ENCODE results near the gene CALML3. TPM values are rescaled to one million over a fixed set of nuclear protein-coding genes. Genes with fewer than 3 reads are reported as not detected.

CALML3 gene
- total and polyA plus RNA-seq, 2 of the 13 experiments (the other 11 are each of a cell fraction or from before 2014, with no cell fraction given), result not detected

DNA sequence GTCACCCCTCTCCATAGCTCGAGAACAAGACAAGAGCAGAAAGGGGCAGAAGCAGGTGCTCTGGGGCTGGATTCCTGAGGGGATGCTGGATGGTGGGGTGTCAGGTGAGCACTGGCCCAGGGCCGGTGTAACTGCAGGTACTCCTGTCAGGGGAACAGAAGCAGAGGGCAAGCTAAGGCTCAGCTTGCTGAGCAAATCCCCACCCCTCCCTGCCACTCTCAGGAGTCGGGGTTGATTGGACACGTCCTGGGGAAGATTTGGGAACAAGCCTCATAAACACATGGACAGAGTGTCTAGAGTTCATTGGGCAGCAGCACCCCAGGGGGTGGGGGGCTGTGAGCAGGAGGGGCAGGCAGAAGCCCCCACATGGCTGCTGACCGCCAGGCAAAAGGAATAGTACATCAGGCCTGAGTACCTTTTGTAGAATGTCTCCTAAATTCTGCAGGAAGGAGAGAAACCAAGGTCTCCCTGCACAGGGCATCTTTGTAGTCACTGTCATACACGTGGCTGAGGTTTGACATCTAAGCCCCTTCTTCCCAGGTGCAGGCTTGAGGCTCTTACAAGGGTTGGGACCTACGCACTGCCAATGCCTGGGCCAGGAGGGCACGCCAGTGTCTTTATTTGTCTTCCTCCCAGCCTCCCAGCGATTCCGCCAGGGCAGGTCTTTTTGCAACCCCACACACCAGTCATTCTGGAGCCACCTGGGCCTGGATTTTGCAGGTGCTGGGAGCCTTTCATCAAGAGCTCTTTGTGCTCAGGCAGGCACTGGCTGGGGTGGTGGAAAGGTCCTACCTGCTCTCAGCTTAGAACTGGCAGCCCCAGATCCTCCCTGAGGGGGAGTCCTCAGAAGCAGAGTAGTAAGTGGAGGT, 2.8 kb downstream of the CALML3 start:
- in situ Hi-C loops (cut with HindIII; ENCODE audit: extremely low pct_ligation_motif_present, low pct_unique_long_range_greater_than_20kb) (no loop called here), intact Hi-C loops (cut with micrococcal nuclease; ENCODE audit: unreplicated experiment) (no loop called here)
- no peaks in the 10 kb centered on the region for H3K27me3 ChIP-seq (ENCODE audit: control insufficient read depth in 1 of 2, insufficient read depth in 2 of 2, low read length in 2 of 2)
- ATAC-seq (peak; percentile 44), FAIRE-seq (no peak), DNase-seq (ENCODE audit: low spot score) (peak; percentile 50)
- H3K27ac ChIP-seq (ENCODE audit: extremely low read length, insufficient read depth, low read length), result peak overlapping the region; percentile 34
- H3K9me3 ChIP-seq (ENCODE audit: low read length), result no peaks in the 10 kb centered on the region
- H3K4me1 ChIP-seq (ENCODE audit: insufficient read depth, low read length), result peaks cover 94% of the 10 kb centered on the region
- no peak overlapping the region for H3K4me3 ChIP-seq (replicated peaks in 1 of 3; ENCODE audit: insufficient read depth in 1 of 3, low read depth in 2 of 3, low read length in 3 of 3)
- no peaks in the 10 kb centered on the region for H3K36me3 ChIP-seq (replicated peaks in 1 of 2; ENCODE audit: control insufficient read depth in 1 of 2, insufficient read depth in 2 of 2, low read length in 2 of 2)
- no peak overlapping the region for H3K9ac ChIP-seq (ENCODE audit: insufficient read depth, low read depth, low read length)
- POLR2A ChIA-PET, result interaction anchor here (0.6 to 3.5 kb wide), 6 partner anchors 9 to 80 kb away, joined by 3 to 48 read pairs (median 11); no protein-coding TSS in a partner anchor
- 53% methylated on average over 8 of the region's 10 CpGs for WGBS (ENCODE audit: low lambda C conversion rate)
- no peak overlapping the region for H2AFZ ChIP-seq (ENCODE audit: low read length)
- no TSS peak for BruUV-seq (replicated peaks)
- TF ChIP-seq HNRNPL (IDR thresholded peaks at IDR 0.05; ENCODE audit: low read depth, low read length) (0 out of 2 replicates have a peak, but pooled peaks have one; percentile 48), KMT2A (CRISPR knock-in tag; IDR thresholded peaks at IDR 0.05) (0 out of 2 replicates have a peak, but pooled peaks have one; percentile 5), MAX (IDR thresholded peaks at IDR 0.05) (peak; percentile 4; the same call in 1 of the 2 replicates), GMEB1 (CRISPR knock-in tag; IDR thresholded peaks at IDR 0.05; ENCODE audit: borderline replicate concordance) (peak; percentile 11; the same call in 1 of the 2 replicates), ZNF598 (CRISPR knock-in tag; IDR thresholded peaks at IDR 0.05; ENCODE audit: borderline replicate concordance) (0 out of 2 replicates have a peak, but pooled peaks have one; percentile 46), NONO (IDR thresholded peaks at IDR 0.05) (no peak), NONO (CRISPR knock-in tag; conservative IDR thresholded peaks at IDR 0.05) (0 out of 2 replicates have a peak, but pooled peaks have one; percentile 1), ZNF7 (CRISPR knock-in tag; IDR thresholded peaks at IDR 0.05) (no peak)
- TF ChIP-seq, protein P1, sequence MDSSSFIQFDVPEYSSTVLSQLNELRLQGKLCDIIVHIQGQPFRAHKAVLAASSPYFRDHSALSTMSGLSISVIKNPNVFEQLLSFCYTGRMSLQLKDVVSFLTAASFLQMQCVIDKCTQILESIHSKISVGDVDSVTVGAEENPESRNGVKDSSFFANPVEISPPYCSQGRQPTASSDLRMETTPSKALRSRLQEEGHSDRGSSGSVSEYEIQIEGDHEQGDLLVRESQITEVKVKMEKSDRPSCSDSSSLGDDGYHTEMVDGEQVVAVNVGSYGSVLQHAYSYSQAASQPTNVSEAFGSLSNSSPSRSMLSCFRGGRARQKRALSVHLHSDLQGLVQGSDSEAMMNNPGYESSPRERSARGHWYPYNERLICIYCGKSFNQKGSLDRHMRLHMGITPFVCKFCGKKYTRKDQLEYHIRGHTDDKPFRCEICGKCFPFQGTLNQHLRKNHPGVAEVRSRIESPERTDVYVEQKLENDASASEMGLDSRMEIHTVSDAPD (CRISPR knock-in tag; IDR thresholded peaks at IDR 0.05), result no peak
- no peaks in the 10 kb centered on the region for H4K20me1 ChIP-seq (ENCODE audit: insufficient read depth, low read length)
- CTCF ChIA-PET (ENCODE audit: low intra/inter-chr PET ratio, low total read pairs), result no interaction called here
- H3K4me2 ChIP-seq (ENCODE audit: low read depth, low read length), result peak overlapping the region; percentile 29; the same call in 1 of the 2 replicates
- H3K79me2 ChIP-seq (ENCODE audit: insufficient read depth, low read length), result no peaks in the 10 kb centered on the region

Measured in HepG2 (cell line).